ENCODE measurements around the gene CELF2.

Gene CELF2

DNA sequence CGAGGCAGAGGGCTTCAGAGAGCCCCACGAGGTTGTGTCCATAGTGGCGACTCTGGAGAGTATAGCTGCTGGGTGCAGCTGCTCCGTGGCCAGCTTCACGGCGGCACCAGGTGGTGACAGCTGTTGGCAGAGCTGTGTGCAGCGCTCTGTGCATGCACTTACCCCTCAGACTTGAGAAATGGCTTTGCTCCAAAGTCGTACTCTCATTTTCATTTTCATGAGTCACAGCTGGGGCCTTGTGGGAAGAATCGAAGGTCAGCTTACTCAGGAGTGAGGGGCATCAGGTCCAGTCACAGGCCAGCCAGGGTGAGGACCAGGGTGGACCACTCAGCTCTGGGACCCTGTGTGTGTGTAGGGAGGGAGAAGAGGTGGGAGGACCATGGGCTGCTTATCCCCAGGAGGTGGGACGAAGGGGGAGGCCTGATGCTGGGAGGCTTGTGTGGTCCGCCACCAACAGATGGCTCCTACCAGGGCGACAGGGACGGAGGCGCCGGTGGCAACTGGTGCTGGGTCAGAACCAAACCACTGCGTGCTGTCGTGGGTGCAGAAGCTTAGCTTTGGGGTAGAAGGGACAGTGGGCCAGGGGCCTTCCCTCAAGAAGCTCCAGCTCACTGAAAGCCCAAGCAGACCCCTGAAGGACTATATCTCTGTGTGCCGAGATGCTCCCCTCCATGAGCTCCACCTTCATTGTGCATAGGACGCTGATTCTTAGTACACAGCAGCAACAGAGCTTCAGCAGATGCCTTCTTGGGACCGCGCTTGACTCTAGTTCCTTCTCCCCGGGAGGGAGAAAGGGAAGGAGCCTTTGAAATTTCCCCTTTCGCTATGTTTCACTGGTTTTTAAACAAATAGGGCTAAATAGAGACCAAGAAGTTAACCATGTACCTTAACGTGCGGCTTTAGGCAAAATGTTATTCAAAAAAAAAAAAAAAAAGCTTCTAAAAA is 225.0 kb downstream of the CELF2 start:
- DNase-seq = peak in 8 of 42 donors; percentile 30 to 78 (median 50)
- intact Hi-C loops (cut with DNase I) = no loop called here

DNA sequence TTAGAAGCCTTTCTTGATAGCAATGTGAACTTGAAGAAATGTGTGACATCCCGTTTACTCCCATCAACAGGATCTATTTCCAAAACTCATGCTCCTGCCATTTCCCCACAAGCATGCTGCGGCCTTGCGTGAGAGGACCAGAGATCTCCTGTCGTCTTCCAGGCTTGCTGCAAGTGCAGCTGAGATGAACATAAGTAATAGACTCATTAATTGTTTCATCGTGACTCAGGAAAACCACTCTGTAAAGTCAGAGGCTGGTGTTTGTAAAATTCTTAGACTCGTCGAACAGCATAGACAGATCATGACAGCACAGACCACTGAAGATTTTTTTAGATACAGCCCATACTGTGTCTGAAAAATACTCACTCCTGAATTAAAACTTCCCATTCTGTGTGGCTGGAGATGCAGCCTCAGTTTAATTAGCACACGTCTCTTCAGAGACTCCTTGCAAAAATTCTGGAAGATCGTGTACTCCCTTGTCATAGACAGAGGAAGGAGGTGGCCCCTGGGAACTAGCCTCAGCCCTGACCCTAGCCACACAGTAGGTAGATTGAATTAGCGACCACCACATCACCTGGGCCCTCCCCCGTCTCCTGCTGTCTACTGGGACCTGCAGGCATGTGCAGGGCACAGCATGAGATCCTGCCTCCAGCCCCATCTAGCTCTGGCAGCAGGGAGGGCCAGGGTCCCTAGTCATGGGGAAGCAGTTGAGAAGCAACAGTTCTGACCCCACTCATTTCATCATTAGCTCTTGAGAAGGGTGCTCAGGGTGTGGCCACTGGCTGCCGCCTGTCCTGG is 226.0 kb downstream of the CELF2 start:
- no peak for DNase-seq
- intact Hi-C loops (cut with DNase I) = no loop called here

DNA sequence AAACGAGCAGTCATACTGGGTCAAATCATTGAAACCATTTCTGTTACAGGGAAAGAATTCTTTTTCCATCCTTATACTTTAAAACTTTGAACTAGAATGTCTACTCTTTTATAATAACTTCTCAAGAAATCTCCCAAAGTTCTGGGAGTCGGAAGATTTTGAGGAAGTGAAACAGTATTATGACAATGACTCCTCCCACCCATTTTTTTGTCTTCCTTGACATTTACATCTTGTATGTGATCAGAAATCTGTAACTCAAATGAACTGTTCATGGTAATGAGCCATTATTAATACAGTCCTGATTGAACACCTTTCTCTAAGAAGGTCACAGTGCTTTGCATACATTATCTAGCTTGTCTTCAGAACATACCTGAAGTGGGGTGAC is 227.4 kb downstream of the CELF2 start:
- intact Hi-C loops (cut with DNase I) = no loop called here
- DNase-seq = no peak

DNA sequence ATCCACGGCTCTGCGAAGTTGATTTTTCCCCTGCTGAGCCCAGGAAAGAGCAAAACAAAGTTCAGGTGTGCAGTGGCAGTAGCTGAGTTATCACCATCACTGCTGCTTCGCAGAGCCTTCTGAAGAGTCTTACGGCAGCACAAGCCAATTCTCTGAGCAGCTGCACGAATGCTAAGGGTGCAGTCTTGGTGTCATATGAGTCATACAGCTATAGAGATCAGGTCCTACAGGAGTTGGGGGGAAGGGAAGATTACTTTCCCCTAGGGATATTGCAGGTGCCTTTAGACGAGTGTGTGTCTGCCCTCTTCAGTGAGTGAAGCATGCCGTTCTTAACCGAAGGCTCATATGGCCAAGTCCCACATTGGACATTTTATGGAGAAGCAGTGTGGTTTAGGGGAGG is 227.8 kb downstream of the CELF2 start:
- DNase-seq = peak in 11 of 42 donors; percentile 12 to 75 (median 53)
- intact Hi-C loops (cut with DNase I) = no loop called here

DNA sequence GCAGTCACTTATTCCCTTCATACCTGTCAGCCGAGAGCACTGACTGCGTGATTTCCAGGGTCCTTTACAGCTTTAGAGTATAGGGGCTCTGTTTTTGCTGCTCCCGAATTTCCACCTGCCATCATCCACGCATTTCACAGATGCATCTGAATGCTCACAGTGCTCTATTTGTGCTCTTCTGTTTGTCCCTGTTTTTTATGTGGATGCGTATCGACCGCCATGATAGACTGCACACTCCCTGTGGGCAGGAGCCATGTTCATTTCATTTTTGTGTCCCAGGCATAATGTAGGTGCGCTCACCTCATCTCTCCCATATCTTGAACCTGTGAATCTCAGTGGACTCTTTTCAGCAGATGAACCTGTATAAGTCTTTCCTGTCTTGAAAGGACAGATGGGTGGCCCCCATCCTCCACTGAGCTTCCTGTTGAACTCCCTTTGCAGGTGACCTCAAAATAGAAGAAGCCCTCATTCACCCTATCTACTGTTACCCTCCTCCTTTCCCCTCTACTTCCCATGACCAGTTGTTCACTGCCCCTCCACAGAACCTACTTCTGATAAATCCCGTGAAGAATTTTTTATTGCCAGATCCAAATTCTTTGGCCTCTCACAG is 228.4 kb downstream of the CELF2 start:
- peak in 2 of 42 donors; percentile 9 to 10 for DNase-seq
- intact Hi-C loops (cut with DNase I) = no loop called here

DNA sequence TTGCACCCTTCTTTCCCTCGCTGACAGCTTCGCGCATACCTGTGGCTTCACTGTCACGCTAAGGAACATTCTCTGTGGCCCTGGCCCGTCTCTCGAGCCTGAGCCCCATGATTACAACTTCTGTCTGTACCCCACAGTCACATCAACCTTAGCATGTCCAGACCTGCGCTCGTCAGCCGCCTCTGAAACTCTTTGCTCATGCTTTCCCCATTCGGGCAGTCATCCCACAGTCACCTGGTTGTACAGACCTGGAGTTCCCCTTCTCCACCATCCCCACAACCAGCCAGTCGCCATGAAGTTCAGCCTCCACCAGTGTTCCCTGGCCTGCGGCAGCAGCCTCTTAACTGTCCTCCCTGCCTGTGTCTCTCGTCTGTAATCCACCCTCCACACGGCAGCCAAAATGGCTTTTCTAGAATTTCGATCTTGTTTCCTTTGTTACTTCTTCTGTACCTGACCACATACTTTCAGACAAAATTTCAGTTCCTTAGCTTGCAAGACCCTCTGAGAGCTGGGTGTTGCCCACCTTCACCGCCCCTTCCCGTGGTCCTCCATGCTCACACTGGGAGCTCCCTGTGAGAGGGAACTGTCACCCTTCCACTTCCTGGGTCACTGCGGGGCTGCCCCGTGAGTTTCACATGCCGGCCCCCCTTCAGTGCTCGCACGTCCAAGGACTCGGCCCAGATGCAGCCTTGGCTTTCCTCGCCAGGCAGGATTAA is 229.2 kb downstream of the CELF2 start:
- DNase-seq = peak in 1 of 42 donors; percentile 15
- intact Hi-C loops (cut with DNase I) = no loop called here

DNA sequence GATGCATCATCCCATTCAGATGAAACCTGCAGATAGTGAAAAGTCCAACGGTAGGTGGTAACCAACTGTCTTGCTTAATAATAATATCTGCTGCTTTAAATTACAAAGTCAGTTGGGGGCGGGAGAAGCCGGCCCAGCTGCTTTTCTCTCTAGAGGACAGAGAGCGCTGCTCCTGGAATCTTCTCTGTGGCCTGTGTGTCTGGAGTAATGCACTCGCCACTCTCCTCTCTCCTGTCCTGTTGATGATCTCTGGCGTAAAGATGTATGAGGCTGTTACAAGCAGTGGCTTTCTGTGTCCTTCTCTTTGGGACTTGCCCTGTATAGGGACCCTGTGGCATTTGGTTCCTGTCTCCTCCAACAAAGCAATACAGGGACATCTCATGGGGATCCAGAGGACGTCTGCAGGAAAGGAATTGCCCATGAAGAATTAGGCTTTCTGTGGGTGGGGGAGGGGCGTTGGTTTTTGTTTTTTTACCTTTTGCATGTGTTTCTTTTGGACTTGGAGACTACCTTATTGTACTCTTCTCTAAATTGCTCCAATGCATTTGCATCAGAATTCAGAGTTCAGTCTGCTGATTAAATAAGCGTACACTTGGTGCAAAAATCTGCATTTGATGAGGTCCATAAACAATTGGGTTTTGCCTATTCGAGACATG is 231.6 kb downstream of the CELF2 start:
- peak in 2 of 42 donors; percentile 11 to 15 for DNase-seq
- intact Hi-C loops (cut with DNase I) = no loop called here

DNA sequence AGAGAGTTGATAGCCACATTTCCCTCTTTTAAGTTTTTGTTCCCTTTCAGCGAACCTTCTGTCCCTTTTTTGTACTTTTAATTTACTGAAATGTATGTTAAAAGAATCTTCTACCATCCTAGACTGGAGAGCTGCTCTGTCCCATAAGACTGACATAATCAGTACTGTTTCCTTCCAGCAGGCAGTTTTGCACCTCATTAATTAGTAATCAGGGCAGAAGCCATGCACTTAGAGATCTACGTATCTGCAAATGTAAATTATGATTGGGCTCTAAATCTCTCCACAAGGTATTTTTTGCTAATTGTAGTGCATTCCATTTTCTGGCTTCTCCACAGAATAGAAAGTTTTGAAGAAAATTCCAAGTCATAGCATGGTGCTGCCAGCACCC is 232.1 kb downstream of the CELF2 start:
- intact Hi-C loops (cut with DNase I) = no loop called here
- no peak for DNase-seq

DNA sequence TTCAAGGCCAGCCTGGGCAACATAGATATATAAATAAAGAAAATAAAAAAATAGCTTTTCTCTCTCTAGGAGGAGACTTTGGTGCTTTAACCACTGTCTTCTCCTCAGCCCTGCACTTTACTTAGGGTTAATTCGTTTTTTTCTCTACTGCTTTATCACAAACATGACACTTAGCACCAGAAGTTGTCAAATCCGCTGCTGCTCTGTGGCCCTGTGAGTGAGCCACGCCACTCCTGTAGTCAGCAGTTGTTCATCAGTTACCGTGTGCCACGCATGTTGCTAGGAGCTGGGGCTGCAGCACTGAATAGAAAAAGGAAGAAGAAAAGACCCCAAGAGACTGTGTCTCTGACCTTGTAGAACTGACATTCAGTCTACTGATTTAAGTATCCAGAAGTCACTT is 232.6 kb downstream of the CELF2 start:
- DNase-seq = peak in 1 of 42 donors; percentile 13
- intact Hi-C loops (cut with DNase I) = no loop called here

DNA sequence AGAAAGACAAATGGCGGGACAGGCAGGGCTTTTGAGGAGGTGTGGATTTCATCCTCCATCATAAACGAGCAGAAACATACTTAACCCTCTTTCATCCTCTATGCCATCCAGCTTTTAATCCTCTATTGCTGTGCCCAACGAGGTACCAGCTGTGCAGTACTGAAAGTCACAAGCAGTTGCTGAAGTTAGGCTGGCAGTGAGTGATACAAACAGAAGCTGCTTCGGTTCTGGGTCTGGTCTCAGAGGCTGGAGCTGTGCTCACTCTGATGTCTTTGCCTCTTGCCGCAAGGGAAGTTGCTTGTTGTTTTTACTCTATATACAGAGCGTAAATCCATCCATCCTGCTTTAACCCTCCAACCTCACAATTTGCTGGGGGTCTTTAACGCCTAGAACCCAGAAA is 235.2 kb downstream of the CELF2 start:
- peak in 1 of 42 donors; percentile 16 for DNase-seq
- intact Hi-C loops (cut with DNase I) = no loop called here

DNA sequence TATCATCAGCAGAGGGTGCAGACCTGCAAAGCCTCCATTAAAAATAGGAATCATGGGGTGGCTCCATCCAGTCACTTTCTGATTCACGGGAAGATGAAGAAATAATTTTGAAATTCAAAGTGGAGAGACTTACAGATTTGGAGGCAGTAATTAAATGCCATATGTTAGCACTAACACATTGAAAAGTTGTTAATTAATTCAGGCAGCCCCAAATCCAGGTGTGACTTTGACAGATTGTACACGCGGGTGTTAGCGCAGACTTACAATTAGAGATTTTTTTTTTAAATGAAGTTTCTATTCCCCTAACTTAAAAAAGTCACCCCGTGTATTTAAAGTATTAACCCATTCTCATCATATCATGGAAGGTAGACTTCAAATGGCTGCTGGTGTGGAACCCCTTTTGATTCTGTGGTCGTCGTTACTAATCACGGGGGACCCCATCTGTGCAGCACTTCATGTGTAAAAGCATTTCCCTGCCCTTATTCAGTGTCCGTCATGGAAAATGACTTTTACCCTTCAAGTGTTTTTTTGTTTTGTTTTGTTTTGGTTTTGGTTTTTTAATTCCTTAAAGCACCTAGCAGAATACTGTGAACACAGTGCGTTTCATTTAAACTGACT is 235.8 kb downstream of the CELF2 start:
- DNase-seq = peak in 1 of 42 donors; percentile 14
- intact Hi-C loops (cut with DNase I) = no loop called here

DNA sequence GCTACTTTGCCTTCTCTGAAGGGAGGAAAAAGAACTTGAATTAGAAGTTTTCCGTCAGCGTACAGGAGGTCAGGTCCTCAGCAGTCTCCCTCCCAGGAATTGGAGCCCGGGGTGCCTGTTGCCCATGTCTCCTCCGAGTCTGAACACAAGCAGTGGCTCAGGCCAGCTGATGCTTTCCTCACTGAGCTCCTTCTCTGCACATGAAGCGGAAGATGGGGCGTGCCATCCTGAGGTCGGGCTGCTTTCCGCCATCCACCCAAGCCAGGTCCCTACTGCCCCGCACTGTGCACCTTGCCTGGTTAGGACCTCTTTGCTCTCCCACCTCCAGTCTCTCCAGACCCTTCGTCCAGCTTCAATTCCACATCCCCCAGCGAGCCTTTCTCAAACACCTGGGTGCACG is 237.5 kb downstream of the CELF2 start:
- intact Hi-C loops (cut with DNase I) = no loop called here

DNA sequence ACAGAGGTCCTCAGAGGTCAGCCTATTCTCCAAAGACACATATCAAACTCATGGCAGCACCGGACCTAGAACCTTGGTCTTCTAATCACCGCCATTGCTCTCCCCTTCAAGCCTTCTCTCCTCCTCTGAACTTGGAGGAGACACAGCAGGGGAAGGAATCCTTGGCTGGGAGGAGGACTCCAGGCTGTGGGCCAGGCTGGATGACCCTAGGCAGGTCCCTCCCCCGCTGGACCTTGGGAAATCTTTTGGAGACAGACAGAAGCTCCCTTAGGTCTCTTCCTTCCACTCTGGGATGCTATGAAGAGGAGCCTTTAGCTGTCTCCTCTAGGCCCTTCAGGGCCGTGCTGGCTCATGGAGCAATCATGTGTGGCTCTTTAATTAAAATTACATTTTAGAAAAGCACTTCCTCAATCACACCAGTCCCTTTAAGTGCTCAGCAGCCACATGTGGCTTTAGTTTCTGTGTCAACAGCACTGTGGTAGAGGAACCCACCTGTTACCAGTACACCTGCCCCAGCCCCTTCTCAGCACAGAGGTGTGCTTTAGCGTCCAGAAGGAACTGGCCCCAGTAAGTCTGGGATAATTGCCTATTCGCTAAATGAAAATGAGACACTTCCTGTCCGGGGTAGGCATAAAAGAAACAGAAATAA is 238.2 kb downstream of the CELF2 start:
- peak in 1 of 42 donors; percentile 6 for DNase-seq
- intact Hi-C loops (cut with DNase I) = no loop called here

More for the DNA sequence above, 237.5 kb downstream of the CELF2 start:
- no peak for DNase-seq

DNA sequence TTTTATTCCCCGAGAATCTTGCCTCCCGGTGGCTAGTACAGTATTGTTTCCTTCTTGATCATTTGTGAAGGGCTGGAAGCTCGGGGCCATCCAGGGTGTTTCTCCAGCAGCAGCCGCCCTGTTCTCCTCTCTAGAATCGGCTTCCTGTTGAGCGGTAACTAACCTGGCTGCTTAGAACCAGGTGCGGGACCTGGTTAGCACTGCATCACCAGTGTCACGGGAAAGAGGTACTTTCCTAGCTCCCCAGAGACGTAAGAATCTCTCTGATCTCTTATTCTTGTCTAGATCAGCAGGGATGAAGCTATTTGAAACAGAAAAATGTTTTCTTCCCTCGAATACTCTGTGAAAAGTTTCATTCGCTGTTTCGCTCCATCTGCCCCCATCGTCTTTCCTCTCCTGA is 239.2 kb downstream of the CELF2 start:
- peak in 2 of 42 donors; percentile 7 to 16 for DNase-seq
- intact Hi-C loops (cut with DNase I) = no loop called here

DNA sequence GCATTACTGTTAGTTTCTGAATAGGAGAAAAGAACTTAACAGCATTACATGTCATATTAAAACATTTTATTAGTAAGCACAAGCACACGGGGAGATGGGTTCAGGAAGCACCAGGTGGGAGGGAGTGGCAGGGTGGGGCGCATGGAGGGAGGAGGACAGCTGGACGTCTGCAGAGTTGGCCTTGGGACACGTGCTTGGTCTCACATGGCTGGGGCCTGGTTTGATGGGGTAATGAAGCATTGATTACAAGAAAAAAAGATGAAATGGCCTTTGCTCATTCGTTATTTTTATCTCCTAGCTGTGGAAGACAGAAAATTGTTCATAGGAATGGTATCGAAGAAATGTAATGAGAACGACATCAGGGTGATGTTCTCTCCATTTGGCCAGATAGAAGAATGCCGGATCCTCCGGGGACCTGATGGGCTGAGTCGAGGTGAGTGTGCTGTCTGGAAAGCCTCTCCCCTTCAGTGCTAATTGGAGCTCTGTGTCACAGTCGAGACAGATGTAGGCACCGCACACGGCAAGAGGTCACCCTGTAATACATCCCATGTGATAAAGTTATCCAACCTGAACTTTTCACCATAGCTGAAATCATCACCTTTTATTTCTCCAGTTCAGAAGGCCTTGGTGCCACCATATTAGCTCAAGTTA is 239.9 kb downstream of the CELF2 start:
- intact Hi-C loops (cut with DNase I) = no loop called here
- peak in 2 of 42 donors; percentile 6 to 16 for DNase-seq

DNA sequence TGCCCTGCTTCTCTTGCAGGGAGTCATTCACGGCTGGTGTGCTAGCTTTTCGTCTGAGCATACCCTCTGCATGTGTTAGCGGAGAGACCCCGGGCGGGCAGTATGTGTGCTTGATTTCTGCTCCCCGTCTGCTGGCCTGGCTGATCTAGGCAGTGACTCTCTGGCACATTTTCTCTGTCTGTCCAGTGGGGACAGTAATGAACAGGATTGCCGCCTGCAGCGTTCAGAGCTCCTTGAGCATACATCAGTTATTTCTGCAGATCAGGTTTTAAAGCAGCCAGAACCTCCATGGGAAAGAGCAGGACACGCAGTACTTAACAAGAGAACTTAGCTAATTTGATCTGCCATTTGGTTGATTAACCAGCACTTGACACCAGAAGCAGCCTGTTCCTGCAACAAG is 242.5 kb downstream of the CELF2 start:
- DNase-seq = peak in 1 of 42 donors; percentile 28
- intact Hi-C loops (cut with DNase I) = no loop called here

DNA sequence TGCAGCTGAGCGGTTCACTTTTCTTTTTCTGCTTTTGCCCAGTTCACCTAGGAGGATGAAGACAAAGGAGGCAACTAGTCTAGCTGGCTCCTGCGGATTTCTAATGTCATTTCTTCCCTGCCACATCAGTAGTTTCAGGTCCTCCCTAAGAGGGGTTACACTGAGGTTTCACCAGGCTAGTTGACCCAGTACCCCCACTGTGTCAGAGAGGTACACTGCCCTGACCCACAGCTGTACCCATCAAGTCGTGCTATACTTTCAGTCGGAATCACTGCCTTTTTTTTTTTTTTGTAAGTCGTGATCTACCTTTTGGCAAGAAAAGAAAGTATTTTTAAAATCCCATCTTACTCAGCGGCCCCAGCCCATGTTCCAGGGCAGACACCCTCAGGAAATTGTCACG is 243.5 kb downstream of the CELF2 start:
- DNase-seq = no peak
- intact Hi-C loops (cut with DNase I) = no loop called here
